Measurements from ENCODE around the gene GP5. TPM values are rescaled to one million over a fixed set of nuclear protein-coding genes. Genes with fewer than 3 reads are reported as not detected.

Gene GP5
- total RNA-seq, 4 donors from 2014 or later, result not detected

GRCh38 chr3:194357681-194358080 is 41.4 kb downstream of the GP5 start:
- H3K27me3 ChIP-seq, result no peaks in the 10 kb centered on the region
- H3K4me1 ChIP-seq, result no peaks in the 10 kb centered on the region
- no peak overlapping the region for H3K4me3 ChIP-seq
- TF ChIP-seq CTCF (IDR thresholded peaks at IDR 0.05), result no peak
- H3K27ac ChIP-seq, result no peak overlapping the region
- DNase-seq (ENCODE audit: low spot score in 2 of 2), result no peak
- no peaks in the 10 kb centered on the region for H3K36me3 ChIP-seq
- no peaks in the 10 kb centered on the region for H3K9me3 ChIP-seq
- 82 to 86% methylated on average over 11 of the region's 11 CpGs for WGBS, 2 donors

- Histone ChIP-seq H3K9me3 (no peaks in the 10 kb centered on the region), H3K36me3 (no peaks in the 10 kb centered on the region), H3K27me3 (no peaks in the 10 kb centered on the region), H3K4me3 (no peak overlapping the region), H3K4me1 (no peaks in the 10 kb centered on the region), H3K27ac (no peak overlapping the region)
- no peak for DNase-seq (ENCODE audit: low spot score in 2 of 2)
- TF ChIP-seq CTCF (IDR thresholded peaks at IDR 0.05), result no peak
- TF ChIP-seq EP300 (IDR thresholded peaks at IDR 0.05), result no peak
- no peak for TF ChIP-seq POLR2A (IDR thresholded peaks at IDR 0.05)
- 82 to 86% methylated on average over 7 of the region's 7 CpGs for WGBS, 2 donors
These were observed 43.7 kb downstream of the GP5 start for GRCh38 chr3:194355379-194355778.

DNA sequence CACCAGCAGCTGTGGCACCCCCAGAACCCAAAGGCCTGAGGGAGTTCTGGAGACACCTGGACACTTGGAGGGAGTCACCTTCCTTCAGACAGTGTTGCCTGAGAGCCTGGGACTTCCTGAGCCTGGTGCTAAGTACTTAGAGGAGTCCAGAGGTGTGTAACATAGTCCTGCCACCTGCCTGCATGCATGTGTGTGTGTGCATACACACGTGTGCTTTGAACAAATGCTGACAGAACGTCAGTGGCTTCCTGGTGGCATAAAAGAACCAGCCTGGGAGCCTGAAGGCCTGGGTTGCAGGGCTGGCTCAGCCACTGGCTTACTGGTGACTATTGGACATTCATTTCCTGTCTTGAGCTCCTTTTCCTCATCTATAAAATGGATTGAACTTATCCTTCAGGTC is 44.8 kb downstream of the GP5 start:
- no peaks in the 10 kb centered on the region for H3K9me3 ChIP-seq
- no peak for DNase-seq (ENCODE audit: low spot score in 2 of 2)
- no peaks in the 10 kb centered on the region for H3K36me3 ChIP-seq
- H3K27ac ChIP-seq, result no peak overlapping the region
- TF ChIP-seq CTCF (IDR thresholded peaks at IDR 0.05) (no peak), EP300 (IDR thresholded peaks at IDR 0.05) (no peak), POLR2A (IDR thresholded peaks at IDR 0.05) (no peak)
- WGBS, 2 donors, result 76 to 86% methylated on average over 2 of the region's 2 CpGs
- H3K4me1 ChIP-seq, result no peaks in the 10 kb centered on the region
- H3K4me3 ChIP-seq, result no peak overlapping the region
- H3K27me3 ChIP-seq, result no peaks in the 10 kb centered on the region

DNA sequence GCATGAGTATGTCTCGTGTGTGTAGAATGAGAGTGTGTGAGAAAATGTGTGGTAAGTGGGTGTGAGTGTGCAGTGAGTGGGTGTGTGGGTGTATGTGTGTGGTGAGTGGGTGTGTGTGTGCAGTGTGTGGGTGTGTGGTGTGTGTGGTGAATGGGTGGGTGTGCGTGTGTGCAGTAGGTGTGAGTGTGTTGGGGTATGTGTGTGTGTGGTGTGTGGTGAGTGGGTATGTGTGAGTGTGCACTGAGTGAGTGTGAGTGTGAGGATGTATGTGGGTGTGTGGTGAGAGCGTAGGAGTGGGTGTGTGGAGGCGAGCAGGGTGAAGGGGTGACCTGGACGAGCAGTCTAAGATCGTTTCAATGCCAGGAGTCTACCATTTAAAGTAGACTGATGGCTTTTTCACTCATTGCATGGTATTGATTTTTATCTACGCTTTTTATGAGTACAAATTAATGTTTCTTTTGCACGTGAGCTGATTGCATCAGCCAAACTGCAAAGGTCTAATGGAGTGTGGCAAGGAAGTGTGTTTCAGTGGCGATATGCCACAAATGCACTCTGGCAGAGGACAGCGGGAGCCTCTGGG is 46.3 kb downstream of the GP5 start:
- DNase-seq (ENCODE audit: low spot score in 2 of 2), result no peak
- TF ChIP-seq CTCF (IDR thresholded peaks at IDR 0.05), result no peak
- TF ChIP-seq POLR2A (IDR thresholded peaks at IDR 0.05), result no peak
- no peak for TF ChIP-seq EP300 (IDR thresholded peaks at IDR 0.05)
- H3K27me3 ChIP-seq, result no peaks in the 10 kb centered on the region
- no peak overlapping the region for H3K4me3 ChIP-seq
- H3K4me1 ChIP-seq, result no peaks in the 10 kb centered on the region
- H3K36me3 ChIP-seq, result no peaks in the 10 kb centered on the region
- H3K27ac ChIP-seq, result no peak overlapping the region
- H3K9me3 ChIP-seq, result no peaks in the 10 kb centered on the region
- WGBS, 2 donors, result 82 to 84% methylated on average over 10 of the region's 10 CpGs

GRCh38 chr3:194351952-194352536 is 47.0 kb downstream of the GP5 start:
- Histone ChIP-seq H3K4me1 (no peaks in the 10 kb centered on the region), H3K27ac (no peak overlapping the region), H3K4me3 (no peak overlapping the region), H3K27me3 (no peaks in the 10 kb centered on the region), H3K9me3 (no peaks in the 10 kb centered on the region), H3K36me3 (no peaks in the 10 kb centered on the region)
- TF ChIP-seq POLR2A (IDR thresholded peaks at IDR 0.05) (no peak), CTCF (IDR thresholded peaks at IDR 0.05) (no peak), EP300 (IDR thresholded peaks at IDR 0.05) (no peak)
- 89 to 93% methylated on average over 14 of the region's 14 CpGs for WGBS, 2 donors
- no peak for DNase-seq (ENCODE audit: low spot score in 2 of 2)
